Stomach (tissue), 4 donors: ENCODE data around the gene CARHSP1.

Source experiments
- CTCF ChIP-seq, 7 experiments: fragments of 450-650 bp in 4 of 7; fragments of 200-600 bp in 3 of 7; sonication (generic) in 3 of 7; IDR thresholded peaks; one replicate each; pipeline ENCODE4 v1.5.1; 2016 to 2019; ENCODE audit warnings: antibody characterized with exemption in 7 of 7, control low read depth in 2 of 7, mild to moderate bottlenecking in 1 of 7
- EP300 ChIP-seq: sonication (generic); formaldehyde crosslinking; IDR thresholded peaks from one replicate; pipeline ENCODE4 v1.6.1; 2017; ENCODE audit warnings: antibody characterized with exemption
- POLR2A ChIP-seq, 4 donors: fragments of 450-650 bp; IDR thresholded peaks; one replicate each; pipeline ENCODE4 v1.6.1; 2016; ENCODE audit warnings: antibody characterized with exemption in 4 of 4, control low read depth in 2 of 4, mild to moderate bottlenecking in 1 of 4, moderate library complexity in 1 of 4

DNA sequence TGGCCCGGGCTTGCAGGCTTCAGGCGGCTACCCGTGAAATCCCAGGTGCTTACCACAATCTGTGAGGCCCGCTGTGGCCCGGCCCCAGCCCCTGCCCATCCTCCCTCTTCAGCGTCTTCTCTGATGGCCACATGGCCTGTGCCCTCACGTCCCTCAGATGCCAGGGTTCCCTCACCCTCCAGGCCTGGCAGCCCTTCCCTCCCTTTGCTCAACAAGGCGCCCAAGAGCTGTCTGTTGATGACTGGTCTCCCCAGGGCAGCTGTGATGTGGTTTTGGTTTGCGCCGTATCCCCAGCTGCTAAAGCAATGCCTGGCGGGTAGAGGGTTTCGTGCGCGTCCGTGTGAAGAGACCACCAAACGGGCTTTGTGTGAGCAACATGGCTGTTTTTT is 36.1 kb downstream of the CARHSP1 start:
- TF ChIP-seq CTCF (IDR thresholded peaks at IDR 0.05), result no peak
- no peak for TF ChIP-seq EP300
- TF ChIP-seq POLR2A (IDR thresholded peaks at IDR 0.05), result no peak
